Glutamatergic neuron (in vitro differentiated cells): Measurements from ENCODE around the gene TEX48. TPM values are rescaled to one million over a fixed set of nuclear protein-coding genes. Genes with fewer than 3 reads are reported as not detected.

Experiments used
- DNase-seq: peaks from one replicate; pipeline ENCODE4 v3.0.0; 2022
- H3K27ac Mint-ChIP-seq: one replicate; pipeline ENCODE4 v1.8.0; 2020; ENCODE audit warnings: mild to moderate bottlenecking, mixed read lengths, inconsistent platforms; ENCODE audit not compliant: unreplicated experiment
- H3K27me3 Mint-ChIP-seq: one replicate; pipeline ENCODE4 v1.8.0; 2020; ENCODE audit warnings: mild to moderate bottlenecking, moderate library complexity, mixed read lengths, inconsistent platforms; ENCODE audit not compliant: unreplicated experiment
- H3K36me3 Mint-ChIP-seq: one replicate; pipeline ENCODE4 v1.8.0; 2020; ENCODE audit warnings: mild to moderate bottlenecking, mixed read lengths, inconsistent platforms; ENCODE audit not compliant: unreplicated experiment
- H3K4me1 Mint-ChIP-seq: one replicate; pipeline ENCODE4 v1.8.0; 2020; ENCODE audit warnings: mild to moderate bottlenecking, low read depth, mixed read lengths, inconsistent platforms; ENCODE audit not compliant: unreplicated experiment
- H3K4me3 Mint-ChIP-seq: one replicate; pipeline ENCODE4 v1.8.0; 2020; ENCODE audit warnings: mild to moderate bottlenecking, mixed read lengths, inconsistent platforms; ENCODE audit not compliant: unreplicated experiment
- H3K9me3 Mint-ChIP-seq: one replicate; pipeline ENCODE4 v1.8.0; 2020; ENCODE audit warnings: mild to moderate bottlenecking, moderate library complexity, mixed read lengths, inconsistent platforms; ENCODE audit not compliant: unreplicated experiment
- CTCF ChIP-seq: fragments of 200-600 bp; sonication (generic); IDR thresholded peaks from one replicate; pipeline ENCODE4 v1.5.0; 2021; ENCODE audit not compliant: partially characterized antibody, unreplicated experiment
- total RNA-seq: library from RNA; stranded (reverse); fragmentation: NEBNext Ultra II Directional; extraction: Animal tissue kit (Norgen Biotek cat#: 25700); gene quantifications from one replicate; pipeline ENCODE4 v1.2.1, GENCODE V29; 2021; ENCODE audit not compliant: unreplicated experiment

Gene TEX48
- total RNA-seq, 1 donor from 2014 or later = not detected

- Mint-ChIP-seq H3K27ac (no peak overlapping the region), H3K27me3 (peaks cover 3% of the 10 kb centered on the region), H3K4me3 (no peak overlapping the region), H3K9me3 (peaks cover 6% of the 10 kb centered on the region), H3K4me1 (peaks cover 10% of the 10 kb centered on the region), H3K36me3 (no peaks in the 10 kb centered on the region)
- no peak for DNase-seq
- no peak for TF ChIP-seq CTCF
Observed at GRCh38 chr9:114706711-114707110, 24.7 kb upstream of the TEX48 start.

- no peak for DNase-seq
- no peaks in the 10 kb centered on the region for H3K4me1 Mint-ChIP-seq
- no peaks in the 10 kb centered on the region for H3K27me3 Mint-ChIP-seq
- H3K27ac Mint-ChIP-seq = no peak overlapping the region
- peaks cover 2% of the 10 kb centered on the region for H3K9me3 Mint-ChIP-seq
- no peak for TF ChIP-seq CTCF
- peaks cover 4% of the 10 kb centered on the region for H3K36me3 Mint-ChIP-seq
- no peak overlapping the region for H3K4me3 Mint-ChIP-seq
Observed at GRCh38 chr9:114701988-114702387, 20.0 kb upstream of the TEX48 start.

GRCh38 chr9:114697951-114698351, 16.0 kb upstream of the TEX48 start:
- TF ChIP-seq CTCF = no peak
- Mint-ChIP-seq H3K36me3 (peaks cover 4% of the 10 kb centered on the region), H3K27ac (no peak overlapping the region), H3K4me1 (no peaks in the 10 kb centered on the region), H3K4me3 (no peak overlapping the region), H3K27me3 (no peaks in the 10 kb centered on the region), H3K9me3 (peaks cover 2% of the 10 kb centered on the region)
- DNase-seq = no peak

DNA sequence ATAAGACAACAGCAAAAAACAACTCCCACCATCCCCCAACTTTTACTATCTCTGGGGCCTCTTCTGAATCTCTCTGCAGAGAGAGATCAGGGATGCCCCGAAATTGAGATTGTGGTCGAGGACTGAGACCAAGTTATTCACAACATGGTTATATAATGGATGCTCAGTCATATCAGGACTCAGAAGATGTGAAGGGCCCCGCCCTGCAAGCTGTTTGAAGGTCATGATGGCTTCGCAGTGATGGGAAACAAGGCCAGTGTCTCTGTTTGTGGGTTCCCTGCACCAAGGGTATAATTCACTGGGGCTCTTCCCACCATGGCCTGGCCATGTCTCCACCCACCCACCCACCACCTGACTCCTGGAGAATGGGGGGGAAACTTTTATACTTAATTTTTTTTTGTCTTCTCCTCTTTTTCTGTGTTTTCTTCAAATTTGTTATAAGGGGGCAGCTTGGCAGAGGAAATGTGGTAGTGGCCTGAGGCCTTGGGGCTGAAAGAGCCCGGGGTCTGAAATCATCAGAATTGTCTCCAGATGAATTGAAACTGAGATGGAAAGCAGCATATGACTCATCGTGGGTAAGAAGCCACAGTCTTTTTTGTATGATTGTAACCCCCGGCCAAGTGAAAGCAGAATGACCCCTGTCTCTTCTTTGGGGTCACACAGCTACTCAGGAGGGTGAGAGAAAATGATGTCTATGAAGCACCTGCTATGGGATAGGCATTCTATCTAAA, 15.0 kb upstream of the TEX48 start:
- peaks cover 2% of the 10 kb centered on the region for H3K9me3 Mint-ChIP-seq
- no peak overlapping the region for H3K4me3 Mint-ChIP-seq
- H3K27ac Mint-ChIP-seq = no peak overlapping the region
- no peak for TF ChIP-seq CTCF
- no peak for DNase-seq
- no peaks in the 10 kb centered on the region for H3K27me3 Mint-ChIP-seq
- peaks cover 4% of the 10 kb centered on the region for H3K36me3 Mint-ChIP-seq
- no peaks in the 10 kb centered on the region for H3K4me1 Mint-ChIP-seq

DNA sequence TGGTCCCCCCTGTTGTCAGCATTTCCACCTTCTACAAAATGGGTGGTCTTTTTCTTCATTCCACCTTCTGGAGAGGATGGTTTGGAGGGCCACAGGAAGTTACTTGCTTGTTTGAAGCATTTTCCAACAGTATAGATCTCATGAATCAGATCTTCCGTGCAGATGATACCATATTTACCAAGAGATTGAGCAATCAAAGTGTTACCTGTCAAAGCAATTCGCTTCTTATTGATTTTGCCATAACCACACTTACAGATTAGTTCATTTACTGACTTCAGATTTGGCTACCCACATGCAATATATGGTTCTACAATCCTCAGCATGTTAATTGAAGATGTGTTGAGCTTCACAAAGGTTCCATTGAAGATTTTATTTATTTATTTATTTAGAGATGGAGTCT, 14.0 kb upstream of the TEX48 start:
- no peak for TF ChIP-seq CTCF
- H3K9me3 Mint-ChIP-seq = peaks cover 2% of the 10 kb centered on the region
- no peak for DNase-seq
- H3K4me1 Mint-ChIP-seq = no peaks in the 10 kb centered on the region
- no peak overlapping the region for H3K27ac Mint-ChIP-seq
- H3K27me3 Mint-ChIP-seq = no peaks in the 10 kb centered on the region
- peaks cover 4% of the 10 kb centered on the region for H3K36me3 Mint-ChIP-seq
- no peak overlapping the region for H3K4me3 Mint-ChIP-seq
